Testis (tissue), 2 donors: ENCODE data around the gene CDKAL1.

Source experiments
- CTCF ChIP-seq, 3 experiments: fragments of 450-650 bp in 2 of 3; fragments of 200-600 bp in 1 of 3; sonication (generic) in 1 of 3; IDR thresholded peaks; one replicate each; pipeline ENCODE4 v1.5.1; 2016 to 2019; ENCODE audit warnings: antibody characterized with exemption in 3 of 3, mild to moderate bottlenecking in 2 of 3, moderate library complexity in 1 of 3
- POLR2A ChIP-seq: fragments of 450-650 bp; IDR thresholded peaks from one replicate; pipeline ENCODE4 v1.6.1; 2017; ENCODE audit warnings: antibody characterized with exemption, mild to moderate bottlenecking, moderate library complexity

- TF ChIP-seq CTCF (IDR thresholded peaks at IDR 0.05): no peak
- no peak for TF ChIP-seq POLR2A
Measured at GRCh38 chr6:20954315-20954714, 420.1 kb downstream of the CDKAL1 start.
